ENCODE results near the gene PCK2.
"Not testable (repeated sequence)": the region's sequence is repeated elsewhere in the genome, so short reads cannot be mapped to it uniquely, and the experiment has no call there.

GRCh38 chr14:24049002-24049401 is 45.1 kb upstream of the PCK2 start:
- not testable (repeated sequence) for TF ChIP-seq POLR2AphosphoS5 (IDR thresholded peaks at IDR 0.05; ENCODE audit: low read depth, low read length); POLR2A (IDR thresholded peaks at IDR 0.05; ENCODE audit: low read depth, low read length); TAF1 (IDR thresholded peaks at IDR 0.05; ENCODE audit: borderline replicate concordance, low read depth, low read length)

Data from GM12892 (cell line).